Measurements from ENCODE around the gene TRPM1. TPM values are rescaled to one million over a fixed set of nuclear protein-coding genes. Genes with fewer than 3 reads are reported as not detected.

Gene TRPM1
- total and polyA plus RNA-seq, 9 of the 15 experiments (the other 6 are each of a cell fraction or from before 2014, with no cell fraction given) = 0.01 to 0.06 (median 0.03) TPM; not detected in 5

DNA sequence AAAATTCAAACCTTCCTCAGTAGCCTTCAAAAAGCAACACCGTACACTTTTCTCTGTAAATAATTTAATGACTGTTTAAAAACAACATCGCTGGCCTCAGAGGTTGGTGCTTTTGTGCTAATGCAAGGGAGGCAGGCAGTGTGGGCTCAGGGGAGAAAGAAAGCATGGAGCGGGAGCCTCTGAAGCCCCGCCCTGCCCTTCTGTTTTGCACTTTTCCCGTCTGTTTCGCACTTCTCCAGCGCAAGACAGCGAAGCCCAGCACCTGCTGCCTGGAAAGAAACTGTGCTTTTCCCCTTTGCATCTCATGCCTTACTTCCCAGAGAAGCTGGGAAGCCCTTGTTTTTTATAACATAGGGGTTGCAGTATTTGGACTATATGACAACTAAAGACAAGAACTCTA lies 23.1 kb downstream of the TRPM1 start (continued):
- TF ChIP-seq ZNF316 (IDR thresholded peaks at IDR 0.05) = no peak
- TF ChIP-seq ZFPM2 (CRISPR knock-in tag; IDR thresholded peaks at IDR 0.05) = no peak
- TF ChIP-seq ZNF311 (CRISPR knock-in tag; IDR thresholded peaks at IDR 0.05) = no peak
- TF ChIP-seq, protein P1, sequence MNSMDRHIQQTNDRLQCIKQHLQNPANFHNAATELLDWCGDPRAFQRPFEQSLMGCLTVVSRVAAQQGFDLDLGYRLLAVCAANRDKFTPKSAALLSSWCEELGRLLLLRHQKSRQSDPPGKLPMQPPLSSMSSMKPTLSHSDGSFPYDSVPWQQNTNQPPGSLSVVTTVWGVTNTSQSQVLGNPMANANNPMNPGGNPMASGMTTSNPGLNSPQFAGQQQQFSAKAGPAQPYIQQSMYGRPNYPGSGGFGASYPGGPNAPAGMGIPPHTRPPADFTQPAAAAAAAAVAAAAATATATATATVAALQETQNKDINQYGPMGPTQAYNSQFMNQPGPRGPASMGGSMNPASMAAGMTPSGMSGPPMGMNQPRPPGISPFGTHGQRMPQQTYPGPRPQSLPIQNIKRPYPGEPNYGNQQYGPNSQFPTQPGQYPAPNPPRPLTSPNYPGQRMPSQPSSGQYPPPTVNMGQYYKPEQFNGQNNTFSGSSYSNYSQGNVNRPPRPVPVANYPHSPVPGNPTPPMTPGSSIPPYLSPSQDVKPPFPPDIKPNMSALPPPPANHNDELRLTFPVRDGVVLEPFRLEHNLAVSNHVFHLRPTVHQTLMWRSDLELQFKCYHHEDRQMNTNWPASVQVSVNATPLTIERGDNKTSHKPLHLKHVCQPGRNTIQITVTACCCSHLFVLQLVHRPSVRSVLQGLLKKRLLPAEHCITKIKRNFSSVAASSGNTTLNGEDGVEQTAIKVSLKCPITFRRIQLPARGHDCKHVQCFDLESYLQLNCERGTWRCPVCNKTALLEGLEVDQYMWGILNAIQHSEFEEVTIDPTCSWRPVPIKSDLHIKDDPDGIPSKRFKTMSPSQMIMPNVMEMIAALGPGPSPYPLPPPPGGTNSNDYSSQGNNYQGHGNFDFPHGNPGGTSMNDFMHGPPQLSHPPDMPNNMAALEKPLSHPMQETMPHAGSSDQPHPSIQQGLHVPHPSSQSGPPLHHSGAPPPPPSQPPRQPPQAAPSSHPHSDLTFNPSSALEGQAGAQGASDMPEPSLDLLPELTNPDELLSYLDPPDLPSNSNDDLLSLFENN (IDR thresholded peaks at IDR 0.05; ENCODE audit: low read depth in 2 of 2, low read length in 2 of 2) = no peak

DNA sequence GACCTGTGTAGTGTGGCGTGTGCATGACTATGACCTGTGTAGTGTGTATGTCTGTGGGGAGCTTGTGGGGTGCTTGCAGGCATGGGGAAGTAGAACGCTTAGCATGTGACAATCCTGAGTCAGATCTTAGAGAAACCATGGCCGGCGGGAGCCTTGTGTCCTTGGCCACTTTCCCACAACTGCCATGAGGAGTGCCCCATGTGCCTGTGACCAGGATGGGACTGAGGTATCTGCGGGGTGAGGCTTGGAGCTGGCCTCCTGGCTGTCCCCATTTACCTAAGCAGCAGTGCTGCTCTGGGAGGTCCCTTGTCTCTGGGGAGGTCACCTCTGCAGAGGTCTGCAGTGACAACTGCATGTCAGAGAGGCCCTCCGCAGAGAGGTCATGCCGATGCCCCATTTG lies 23.6 kb downstream of the TRPM1 start:
- in situ Hi-C loops (cut with MboI) = no loop called here
- intact Hi-C loops (cut with micrococcal nuclease) = loop anchor here (5.0 kb wide), 1 partner anchor 51 kb away; no protein-coding TSS in a partner anchor
- Histone ChIP-seq H3K9ac (ENCODE audit: insufficient read depth in 1 of 2, low read depth in 2 of 2, low read length in 2 of 2) (no peak overlapping the region), H3K27ac (ENCODE audit: extremely low read depth, low read depth, low read length) (no peak overlapping the region), H3K9me1 (ENCODE audit: control insufficient read depth, insufficient read depth, low read length) (peaks cover 4% of the 10 kb centered on the region), H4K20me1 (replicated peaks; ENCODE audit: control insufficient read depth, insufficient read depth, low read length) (no peaks in the 10 kb centered on the region; the same call in 1 of the 2 replicates), H3K27me3 (ENCODE audit: control insufficient read depth in 2 of 2, insufficient read depth in 2 of 2, low read length in 2 of 2) (peaks cover 10 to 37% of the 10 kb centered on the region in 2 experiments; a peak in 4 of 5 replicates), H2AFZ (ENCODE audit: low read depth, low read length) (no peak overlapping the region), H3K36me3 (ENCODE audit: control insufficient read depth, insufficient read depth, low read length) (no peaks in the 10 kb centered on the region), H3K4me3 (no peak overlapping the region), H3K79me2 (ENCODE audit: control insufficient read depth, insufficient read depth, low read length) (no peaks in the 10 kb centered on the region), H3K9me3 (replicated peaks; ENCODE audit: control insufficient read depth, insufficient read depth, low read depth, low read length) (no peaks in the 10 kb centered on the region), H3K4me1 (replicated peaks in 1 of 2; ENCODE audit: control insufficient read depth in 2 of 2, insufficient read depth in 2 of 2, low read length in 2 of 2) (peaks cover 3 to 4% of the 10 kb centered on the region in 2 experiments; a peak in 2 of 5 replicates), H3K4me2 (ENCODE audit: insufficient read depth, low read length) (no peak overlapping the region)
- BruUV-seq (replicated peaks) = no TSS peak
- DNase-seq (ENCODE audit: extremely low read depth in 1 of 4, low spot score in 3 of 4) (no peak), ATAC-seq (no peak), FAIRE-seq (no peak)
- WGBS (ENCODE audit: insufficient coverage, low coverage, missing lambda C conversion rate) = 0% methylated on average over 7 of the region's 7 CpGs
- ChIA-PET POLR2A (no interaction called here), CTCF (ENCODE audit: low intra/inter-chr PET ratio) (no interaction called here)
- TF ChIP-seq ZNF75A (CRISPR knock-in tag; IDR thresholded peaks at IDR 0.05) (no peak), ZNF274 (IDR thresholded peaks at IDR 0.05; ENCODE audit: borderline replicate concordance, low read depth, low read length) (no peak), POLR2G (IDR thresholded peaks at IDR 0.05; ENCODE audit: low read depth, low read length) (no peak), PHB2 (IDR thresholded peaks at IDR 0.05; ENCODE audit: low read depth) (no peak), NR2F6 (CRISPR knock-in tag; IDR thresholded peaks at IDR 0.05) (no peak), HLTF (IDR thresholded peaks at IDR 0.05) (no peak), RBM17 (IDR thresholded peaks at IDR 0.05; ENCODE audit: borderline replicate concordance, low read depth, low read length) (no peak), MEF2D (tag; conservative IDR thresholded peaks at IDR 0.05; ENCODE audit: low read depth) (no peak), ZBED1 (IDR thresholded peaks at IDR 0.05) (no peak), RUNX1 (IDR thresholded peaks at IDR 0.05; ENCODE audit: low read depth) (no peak), RBM34 (IDR thresholded peaks at IDR 0.05; ENCODE audit: borderline replicate concordance, insufficient read depth, low read length) (no peak), ZNF77 (CRISPR knock-in tag; IDR thresholded peaks at IDR 0.05) (no peak), TSC22D4 (tag; IDR thresholded peaks at IDR 0.05) (no peak), SRSF3 (IDR thresholded peaks at IDR 0.05; ENCODE audit: insufficient read depth, low read length) (no peak), POLR2AphosphoS5 (IDR thresholded peaks at IDR 0.05; ENCODE audit: control insufficient read depth, insufficient read depth, low read depth, low read length) (no peak), ZNF41 (CRISPR knock-in tag; conservative IDR thresholded peaks at IDR 0.05) (no peak)
- TF ChIP-seq, protein P2, sequence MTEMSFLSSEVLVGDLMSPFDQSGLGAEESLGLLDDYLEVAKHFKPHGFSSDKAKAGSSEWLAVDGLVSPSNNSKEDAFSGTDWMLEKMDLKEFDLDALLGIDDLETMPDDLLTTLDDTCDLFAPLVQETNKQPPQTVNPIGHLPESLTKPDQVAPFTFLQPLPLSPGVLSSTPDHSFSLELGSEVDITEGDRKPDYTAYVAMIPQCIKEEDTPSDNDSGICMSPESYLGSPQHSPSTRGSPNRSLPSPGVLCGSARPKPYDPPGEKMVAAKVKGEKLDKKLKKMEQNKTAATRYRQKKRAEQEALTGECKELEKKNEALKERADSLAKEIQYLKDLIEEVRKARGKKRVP (CRISPR knock-in tag; IDR thresholded peaks at IDR 0.05) = no peak
